ENCODE results near the gene C2orf68.

DNA sequence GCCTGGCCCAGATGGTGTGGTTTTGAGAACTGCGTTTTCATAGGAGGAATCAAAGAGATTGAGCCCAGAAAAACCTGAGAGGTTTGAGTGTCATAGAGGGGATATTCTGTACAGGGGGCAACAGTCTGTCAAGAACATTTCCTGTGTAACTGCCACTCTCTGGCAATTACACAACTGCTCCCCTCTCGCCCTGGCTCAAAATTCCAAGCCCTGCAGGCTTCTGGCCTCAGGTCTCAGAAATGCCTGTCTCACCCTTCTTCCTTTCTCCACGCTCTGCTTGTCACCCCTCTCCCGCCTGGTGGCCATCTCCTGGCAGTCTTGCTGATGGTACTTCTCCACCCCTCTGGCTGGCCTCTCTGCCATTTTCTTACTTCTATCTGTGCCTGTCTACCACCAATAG, 23.6 kb downstream of the C2orf68 start:
- TF ChIP-seq, protein P1, sequence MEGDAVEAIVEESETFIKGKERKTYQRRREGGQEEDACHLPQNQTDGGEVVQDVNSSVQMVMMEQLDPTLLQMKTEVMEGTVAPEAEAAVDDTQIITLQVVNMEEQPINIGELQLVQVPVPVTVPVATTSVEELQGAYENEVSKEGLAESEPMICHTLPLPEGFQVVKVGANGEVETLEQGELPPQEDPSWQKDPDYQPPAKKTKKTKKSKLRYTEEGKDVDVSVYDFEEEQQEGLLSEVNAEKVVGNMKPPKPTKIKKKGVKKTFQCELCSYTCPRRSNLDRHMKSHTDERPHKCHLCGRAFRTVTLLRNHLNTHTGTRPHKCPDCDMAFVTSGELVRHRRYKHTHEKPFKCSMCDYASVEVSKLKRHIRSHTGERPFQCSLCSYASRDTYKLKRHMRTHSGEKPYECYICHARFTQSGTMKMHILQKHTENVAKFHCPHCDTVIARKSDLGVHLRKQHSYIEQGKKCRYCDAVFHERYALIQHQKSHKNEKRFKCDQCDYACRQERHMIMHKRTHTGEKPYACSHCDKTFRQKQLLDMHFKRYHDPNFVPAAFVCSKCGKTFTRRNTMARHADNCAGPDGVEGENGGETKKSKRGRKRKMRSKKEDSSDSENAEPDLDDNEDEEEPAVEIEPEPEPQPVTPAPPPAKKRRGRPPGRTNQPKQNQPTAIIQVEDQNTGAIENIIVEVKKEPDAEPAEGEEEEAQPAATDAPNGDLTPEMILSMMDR (IDR thresholded peaks at IDR 0.05; ENCODE audit: borderline replicate concordance, extremely low read depth, low read length, poor library complexity, severe bottlenecking), result no peak
- no peak for TF ChIP-seq EZH2 (IDR thresholded peaks at IDR 0.05; ENCODE audit: borderline replicate concordance, low read depth, low read length, severe bottlenecking)

All from DND-41 (cell line).